A204.1 (cell line): ENCODE results near the gene FOXA1.

Experiments used
- FAIRE-seq: peaks from 2 replicates; lab custom pipeline; 2012; peaks lifted over from hg19 to GRCh38; lab: Jason Lieb, UNC

Gene FOXA1

GRCh38 chr14:37594971-37595808, at the start of gene FOXA1, which contains the start of gene TTC6:
TSS of gene FOXA1 (minus strand) at chr14:37595249. CDS start at chr14:37594972, 277 bp downstream.
TSS of gene TTC6 (plus strand) at chr14:37595629. CDS start at chr14:37622065, 26,436 bp downstream.
- no peak for FAIRE-seq

GRCh38 chr14:37643701-37644100, 48.7 kb upstream of the FOXA1 start:
- no peak for FAIRE-seq

- FAIRE-seq: no peak
Observed at GRCh38 chr14:37642125-37642524, 47.1 kb upstream of the FOXA1 start.

GRCh38 chr14:37641117-37641516, 46.1 kb upstream of the FOXA1 start:
- no peak for FAIRE-seq

- no peak for FAIRE-seq
Observed at GRCh38 chr14:37638599-37638998, 43.5 kb upstream of the FOXA1 start.

GRCh38 chr14:37637341-37637740, 42.3 kb upstream of the FOXA1 start:
- FAIRE-seq: no peak

GRCh38 chr14:37625597-37626595, 30.8 kb upstream of the FOXA1 start:
- no peak for FAIRE-seq

- no peak for FAIRE-seq
Observed at GRCh38 chr14:37623971-37624370, 28.9 kb upstream of the FOXA1 start.

- FAIRE-seq: no peak
Observed at GRCh38 chr14:37623426-37623951, 28.4 kb upstream of the FOXA1 start.

- no peak for FAIRE-seq
Observed at GRCh38 chr14:37622231-37622923, 27.3 kb upstream of the FOXA1 start.

- FAIRE-seq: no peak
Observed at GRCh38 chr14:37620856-37621255, 25.8 kb upstream of the FOXA1 start.

- FAIRE-seq: no peak
Observed at GRCh38 chr14:37618498-37619028, 23.5 kb upstream of the FOXA1 start.

- no peak for FAIRE-seq
Observed at GRCh38 chr14:37617864-37618365, 22.9 kb upstream of the FOXA1 start.

GRCh38 chr14:37616853-37617252, 21.8 kb upstream of the FOXA1 start:
- FAIRE-seq: no peak

GRCh38 chr14:37615582-37616289, 20.7 kb upstream of the FOXA1 start:
- FAIRE-seq: peak; percentile 54

GRCh38 chr14:37610945-37611523, 16.0 kb upstream of the FOXA1 start:
- FAIRE-seq: no peak

GRCh38 chr14:37608649-37609048, 13.6 kb upstream of the FOXA1 start:
- FAIRE-seq: no peak

- no peak for FAIRE-seq
Observed at GRCh38 chr14:37606678-37607077, 11.6 kb upstream of the FOXA1 start.

- no peak for FAIRE-seq
Observed at GRCh38 chr14:37603688-37604251, 8.7 kb upstream of the FOXA1 start.
